ENCODE measurements around the gene ARHGDIA.

GRCh38 chr17:81825841-81826466 lies 45.2 kb downstream of the ARHGDIA start:
- no peak for TF ChIP-seq CTCF (IDR thresholded peaks at IDR 0.05)
- no peak for TF ChIP-seq POLR2A (IDR thresholded peaks at IDR 0.05)

All from heart left ventricle (tissue), 13 donors.